Small intestine (tissue), 7 donors: ENCODE measurements around the gene GLCCI1. TPM values are rescaled to one million over a fixed set of nuclear protein-coding genes. Genes with fewer than 3 reads are reported as not detected.
"Not testable (repeated sequence)": the region's sequence is repeated elsewhere in the genome, so short reads cannot be mapped to it uniquely, and the experiment has no call there.

ENCODE experiments used
- DNase-seq, 2 donors: peaks; one replicate each; pipeline versions ENCODE4 v3.0.0 to v3.0.0-alpha.2; 2013
- FAIRE-seq: peaks from 2 replicates; lab custom pipeline; 2012; peaks lifted over from hg19 to GRCh38; lab: Jason Lieb, UNC
- H3K27ac ChIP-seq, 3 donors: one replicate each; pipeline ENCODE4 v1.5.1; 2013; ENCODE audit warnings: low read length in 2 of 3, mild to moderate bottlenecking in 2 of 3, control low read depth in 1 of 3, inconsistent platforms in 1 of 3, low read depth in 1 of 3, moderate library complexity in 1 of 3
- H3K27me3 ChIP-seq, 3 donors: one replicate each; pipeline ENCODE4 v1.6.1; 2013; ENCODE audit warnings: low read length in 3 of 3, inconsistent platforms in 1 of 3; ENCODE audit not compliant: control insufficient read depth in 3 of 3, insufficient read depth in 3 of 3
- H3K36me3 ChIP-seq, 3 donors: one replicate each; pipeline ENCODE4 v1.6.1; 2013; ENCODE audit warnings: low read length in 3 of 3, inconsistent platforms in 1 of 3, low read depth in 1 of 3, mild to moderate bottlenecking in 1 of 3, moderate library complexity in 1 of 3; ENCODE audit not compliant: control insufficient read depth in 3 of 3, insufficient read depth in 2 of 3
- H3K4me1 ChIP-seq, 3 donors: one replicate each; pipeline ENCODE4 v1.6.1; 2013; ENCODE audit warnings: low read length in 2 of 3, inconsistent platforms in 1 of 3, low read depth in 1 of 3, mild to moderate bottlenecking in 1 of 3, moderate library complexity in 1 of 3; ENCODE audit not compliant: control insufficient read depth in 3 of 3, insufficient read depth in 2 of 3
- H3K4me3 ChIP-seq, 3 donors: one replicate each; pipeline ENCODE4 v1.5.1; 2013; ENCODE audit warnings: low read length in 3 of 3, control low read depth in 1 of 3, inconsistent platforms in 1 of 3, low read depth in 1 of 3, mild to moderate bottlenecking in 1 of 3, moderate library complexity in 1 of 3
- H3K9me3 ChIP-seq, 2 donors: one replicate each; pipeline ENCODE4 v1.6.1; 2013; ENCODE audit warnings: low read depth in 1 of 2, low read length in 1 of 2; ENCODE audit not compliant: control insufficient read depth in 2 of 2, insufficient read depth in 1 of 2
- WGBS, 3 donors: extraction: QIAGEN DNeasy Blood & Tissue Kit; methylation state at CpG; one replicate each; pipeline ENCODE4 v1.1.7; 2013; 5-methylcytosine and 5-hydroxymethylcytosine counted together
- polyA plus RNA-seq, 4 donors: library from polyadenylated mRNA; stranded (reverse) in 3 of 4; unstranded in 1 of 4; fragments of 200-250 nt in 3 of 4; fragments of 120-200 nt in 1 of 4; gene quantifications; one replicate each; pipeline versions ENCODE4 v1.2.1 to v1.2.3, GENCODE V29; 2013
- donor health status: healthy with polysubstance abuse.
- donor health status: control.
- donor health status: control.
- donor health status: Bipolar disorder and iron deficiency.
- donor health status: healthy.

The GLCCI1 gene
- polyA plus RNA-seq, 4 donors = 2.7 to 11.6 (median 5.0) TPM

- peak overlapping the region in 1 of 3 donors; percentile 13 for H3K27ac ChIP-seq
- no peak overlapping the region for H3K4me3 ChIP-seq
- DNase-seq = peak in 1 of 2 donors; percentile 38
- peaks cover 0 to 8% (median 0%) of the 10 kb centered on the region in 3 donors for H3K36me3 ChIP-seq
- H3K9me3 ChIP-seq = peaks cover 0 to 15% of the 10 kb centered on the region in 2 donors
- WGBS, 3 donors = 95 to 98% (median 98%) methylated on average over 2 of the region's 2 CpGs
- H3K4me1 ChIP-seq = no peaks in the 10 kb centered on the region
- FAIRE-seq = no peak
- H3K27me3 ChIP-seq = no peaks in the 10 kb centered on the region
Measured at GRCh38 chr7:8035647-8036518, 67.3 kb downstream of the GLCCI1 start.

- Histone ChIP-seq H3K4me1 (no peaks in the 10 kb centered on the region), H3K9me3 (peaks cover 0 to 15% of the 10 kb centered on the region in 2 donors), H3K4me3 (no peak overlapping the region), H3K27ac (no peak overlapping the region), H3K36me3 (peaks cover 0 to 8% (median 0%) of the 10 kb centered on the region in 3 donors), H3K27me3 (no peaks in the 10 kb centered on the region)
- DNase-seq (no peak), FAIRE-seq (no peak)
- 84 to 92% (median 90%) methylated on average over 3 of the region's 3 CpGs for WGBS, 3 donors
Measured at GRCh38 chr7:8037151-8037550, 68.6 kb downstream of the GLCCI1 start.

GRCh38 chr7:8040768-8041369, 72.3 kb downstream of the GLCCI1 start:
- H3K4me1 ChIP-seq = peaks cover 0 to 2% (median 0%) of the 10 kb centered on the region in 3 donors
- H3K4me3 ChIP-seq = no peak overlapping the region
- peaks cover 0 to 4% of the 10 kb centered on the region in 2 donors for H3K9me3 ChIP-seq
- H3K36me3 ChIP-seq = peaks cover 0 to 4% (median 0%) of the 10 kb centered on the region in 3 donors
- H3K27me3 ChIP-seq = no peaks in the 10 kb centered on the region
- no peak overlapping the region for H3K27ac ChIP-seq
- no peak for FAIRE-seq
- WGBS, 3 donors = 78 to 83% (median 81%) methylated on average over 3 of the region's 3 CpGs
- DNase-seq = no peak

GRCh38 chr7:8042796-8043535, 74.4 kb downstream of the GLCCI1 start:
- FAIRE-seq = no peak
- Histone ChIP-seq H3K27me3 (no peaks in the 10 kb centered on the region), H3K9me3 (peaks cover 0 to 2% of the 10 kb centered on the region in 2 donors), H3K36me3 (peaks cover 0 to 4% (median 0%) of the 10 kb centered on the region in 3 donors), H3K27ac (no peak overlapping the region), H3K4me1 (peaks cover 0 to 2% (median 0%) of the 10 kb centered on the region in 3 donors), H3K4me3 (no peak overlapping the region)
- no peak for DNase-seq
- 94 to 95% (median 94%) methylated on average over 3 of the region's 3 CpGs for WGBS, 3 donors

- no peak overlapping the region for H3K4me3 ChIP-seq
- H3K27me3 ChIP-seq = no peaks in the 10 kb centered on the region
- DNase-seq (no peak), FAIRE-seq (no peak)
- peaks cover 0 to 2% of the 10 kb centered on the region in 2 donors for H3K9me3 ChIP-seq
- H3K36me3 ChIP-seq = peaks cover 0 to 4% (median 0%) of the 10 kb centered on the region in 3 donors
- WGBS, 3 donors = 71 to 89% (median 78%) methylated on average over 5 of the region's 5 CpGs
- peaks cover 0 to 2% (median 0%) of the 10 kb centered on the region in 3 donors for H3K4me1 ChIP-seq
- H3K27ac ChIP-seq = no peak overlapping the region
Measured at GRCh38 chr7:8044761-8045430, 76.3 kb downstream of the GLCCI1 start.

- not testable (repeated sequence) for DNase-seq, H3K36me3 ChIP-seq, H3K27me3 ChIP-seq, H3K4me3 ChIP-seq, H3K9me3 ChIP-seq, H3K4me1 ChIP-seq, FAIRE-seq, H3K27ac ChIP-seq
Measured at GRCh38 chr7:8048067-8048466, 79.5 kb downstream of the GLCCI1 start.

- FAIRE-seq = no peak
- 91 to 96% (median 95%) methylated on average over 1 of the region's 1 CpG for WGBS, 3 donors
Measured at GRCh38 chr7:8051373-8051772, 82.8 kb downstream of the GLCCI1 start.

GRCh38 chr7:8051998-8052397, 83.4 kb downstream of the GLCCI1 start:
- DNase-seq = no peak
- Histone ChIP-seq H3K36me3 (peaks cover 0 to 7% (median 0%) of the 10 kb centered on the region in 3 donors), H3K9me3 (no peaks in the 10 kb centered on the region), H3K27me3 (no peaks in the 10 kb centered on the region), H3K4me3 (no peak overlapping the region), H3K4me1 (no peaks in the 10 kb centered on the region), H3K27ac (no peak overlapping the region)
- no peak for FAIRE-seq
- 96 to 100% (median 97%) methylated on average over 1 of the region's 1 CpG for WGBS, 3 donors

More at GRCh38 chr7:8051373-8051772, 82.8 kb downstream of the GLCCI1 start:
- no peak for DNase-seq
- Histone ChIP-seq H3K9me3 (no peaks in the 10 kb centered on the region), H3K27ac (no peak overlapping the region), H3K4me3 (no peak overlapping the region), H3K27me3 (no peaks in the 10 kb centered on the region), H3K4me1 (no peaks in the 10 kb centered on the region), H3K36me3 (peaks cover 0 to 7% (median 0%) of the 10 kb centered on the region in 3 donors)
